GM06990 (cell line): Measurements from ENCODE around the gene PPFIA1.

Experiments
- DNase-seq: peaks from one replicate; pipeline ENCODE4 v3.0.0-alpha.2; 2011; ENCODE audit not compliant: insufficient read length; ENCODE audit errors: extremely low read depth
- H3K27me3 ChIP-seq: replicated peaks from 2 replicates; pipeline ENCODE4 v1.6.0; 2011; ENCODE audit warnings: low read length; ENCODE audit not compliant: control insufficient read depth, insufficient read depth
- H3K36me3 ChIP-seq: 2 replicates; pipeline ENCODE4 v1.5.1; 2011; ENCODE audit warnings: low read length; ENCODE audit not compliant: control insufficient read depth, insufficient read depth
- H3K4me3 ChIP-seq: replicated peaks from 2 replicates; pipeline ENCODE4 v1.5.1; 2011; ENCODE audit warnings: low read depth, mild to moderate bottlenecking, control low read depth, low read length
- TF ChIP-seq, protein P1 (sequence below): IDR thresholded peaks from 2 replicates; pipeline ENCODE4 v1.5.1; 2011; ENCODE audit warnings: low read length, control low read depth, mild to moderate bottlenecking, inconsistent platforms; ENCODE audit not compliant: insufficient read depth, poor library complexity, severe bottlenecking

Gene PPFIA1

DNA sequence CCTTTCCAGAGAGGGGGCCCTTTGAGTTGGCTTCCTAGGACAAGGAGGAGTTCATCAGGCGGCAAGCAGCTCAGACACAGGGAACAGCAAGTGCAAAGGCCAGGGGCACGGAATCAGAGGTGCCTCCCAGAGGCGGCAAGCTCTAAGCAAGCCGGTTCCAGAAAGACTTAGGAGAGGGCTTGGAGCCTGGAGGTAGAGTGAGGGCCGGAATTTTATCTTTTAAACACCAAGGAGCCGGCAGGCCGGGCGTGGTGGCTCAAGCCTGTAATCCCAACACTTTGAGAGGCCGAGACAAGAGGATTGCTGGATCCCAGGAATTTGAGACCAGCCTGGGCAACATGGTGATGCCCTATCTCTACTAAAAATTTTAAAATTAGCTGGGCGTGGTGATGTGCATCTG, 40.8 kb upstream of the PPFIA1 start:
- DNase-seq: no peak
- Histone ChIP-seq H3K27me3 (no peaks in the 10 kb centered on the region; the same call in 1 of the 2 replicates), H3K4me3 (no peak overlapping the region), H3K36me3 (no peaks in the 10 kb centered on the region)
- TF ChIP-seq, protein P1, sequence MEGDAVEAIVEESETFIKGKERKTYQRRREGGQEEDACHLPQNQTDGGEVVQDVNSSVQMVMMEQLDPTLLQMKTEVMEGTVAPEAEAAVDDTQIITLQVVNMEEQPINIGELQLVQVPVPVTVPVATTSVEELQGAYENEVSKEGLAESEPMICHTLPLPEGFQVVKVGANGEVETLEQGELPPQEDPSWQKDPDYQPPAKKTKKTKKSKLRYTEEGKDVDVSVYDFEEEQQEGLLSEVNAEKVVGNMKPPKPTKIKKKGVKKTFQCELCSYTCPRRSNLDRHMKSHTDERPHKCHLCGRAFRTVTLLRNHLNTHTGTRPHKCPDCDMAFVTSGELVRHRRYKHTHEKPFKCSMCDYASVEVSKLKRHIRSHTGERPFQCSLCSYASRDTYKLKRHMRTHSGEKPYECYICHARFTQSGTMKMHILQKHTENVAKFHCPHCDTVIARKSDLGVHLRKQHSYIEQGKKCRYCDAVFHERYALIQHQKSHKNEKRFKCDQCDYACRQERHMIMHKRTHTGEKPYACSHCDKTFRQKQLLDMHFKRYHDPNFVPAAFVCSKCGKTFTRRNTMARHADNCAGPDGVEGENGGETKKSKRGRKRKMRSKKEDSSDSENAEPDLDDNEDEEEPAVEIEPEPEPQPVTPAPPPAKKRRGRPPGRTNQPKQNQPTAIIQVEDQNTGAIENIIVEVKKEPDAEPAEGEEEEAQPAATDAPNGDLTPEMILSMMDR: no peak

DNA sequence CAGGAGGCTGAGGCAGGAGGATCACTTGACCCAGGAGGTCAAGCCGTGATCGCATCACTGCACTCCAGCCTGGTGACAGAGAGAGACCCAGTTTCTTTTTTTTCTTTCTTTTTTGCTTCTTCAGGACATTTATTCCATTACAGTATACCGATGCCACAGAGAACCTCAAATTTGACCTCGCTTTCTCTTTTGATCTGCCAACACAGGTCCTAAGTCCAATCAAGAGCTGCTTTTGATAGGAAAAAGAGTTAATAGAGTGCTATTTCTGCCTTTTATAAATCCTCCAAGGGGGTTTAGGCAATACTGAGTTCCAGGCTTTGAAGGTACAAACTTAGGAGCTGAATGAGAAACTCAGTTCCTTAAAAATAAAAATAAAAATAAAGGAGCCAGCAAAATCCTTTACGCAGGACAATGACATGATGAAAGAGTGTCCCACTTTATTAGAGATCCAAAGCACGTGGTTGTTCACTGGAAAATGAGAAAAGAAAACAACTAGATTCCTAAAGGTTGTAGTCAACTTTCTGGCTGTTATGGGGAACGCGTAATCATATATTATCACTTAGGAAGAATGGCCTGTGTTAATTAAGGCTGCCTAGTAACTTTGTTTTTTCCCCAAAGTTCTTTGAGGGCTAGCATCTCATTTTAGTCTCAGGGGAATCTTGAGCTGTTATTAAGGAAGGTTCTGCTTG, 40.2 kb upstream of the PPFIA1 start:
- no peaks in the 10 kb centered on the region; the same call in 1 of the 2 replicates for H3K27me3 ChIP-seq
- DNase-seq: no peak
- H3K36me3 ChIP-seq: no peaks in the 10 kb centered on the region
- TF ChIP-seq, protein P1: no peak
- H3K4me3 ChIP-seq: no peak overlapping the region

DNA sequence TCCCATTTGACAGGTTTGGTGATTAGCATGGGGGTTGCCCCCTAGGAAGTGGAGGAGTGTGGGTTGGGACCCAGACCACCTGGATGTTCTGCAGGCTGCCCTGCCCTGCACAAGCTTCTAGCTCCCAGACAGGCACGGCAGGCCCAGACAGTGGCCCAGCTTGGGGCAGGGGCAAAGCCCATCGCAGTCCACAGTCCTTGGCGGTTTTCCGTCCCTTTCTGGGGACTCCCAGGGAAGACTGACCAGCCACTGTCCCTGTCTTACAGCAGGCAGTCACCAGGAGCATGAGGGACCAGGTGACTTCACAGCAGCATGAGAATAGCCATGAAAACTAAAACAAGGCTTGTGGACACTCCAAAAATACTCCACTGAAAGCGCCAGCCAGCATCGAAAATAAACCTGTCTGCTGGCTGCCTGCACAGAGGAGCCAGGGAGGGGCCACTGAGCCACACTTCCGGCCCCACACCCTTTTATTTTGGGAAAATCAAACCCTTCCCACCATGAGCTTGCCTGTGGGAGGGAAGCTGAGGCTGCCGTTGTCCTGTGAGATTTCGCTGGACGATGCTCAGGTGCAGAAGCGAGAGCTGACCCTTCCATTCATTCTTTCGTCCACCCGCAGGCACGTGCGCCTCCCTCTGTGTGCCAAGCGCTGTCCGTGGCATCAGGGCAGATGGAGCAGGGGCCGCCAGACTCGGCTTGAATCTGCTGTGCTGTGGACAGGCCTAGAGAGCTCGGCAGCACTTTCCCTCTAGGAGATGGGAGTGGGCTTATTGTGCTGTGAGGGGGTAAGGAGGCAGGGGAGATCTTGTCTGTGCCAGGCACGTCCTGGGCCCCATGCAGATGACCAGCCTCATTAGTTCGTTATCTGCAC, 39.4 kb upstream of the PPFIA1 start:
- H3K4me3 ChIP-seq: no peak overlapping the region
- no peak for DNase-seq
- TF ChIP-seq, protein P1: no peak
- H3K27me3 ChIP-seq: no peaks in the 10 kb centered on the region; the same call in 1 of the 2 replicates
- H3K36me3 ChIP-seq: no peaks in the 10 kb centered on the region

DNA sequence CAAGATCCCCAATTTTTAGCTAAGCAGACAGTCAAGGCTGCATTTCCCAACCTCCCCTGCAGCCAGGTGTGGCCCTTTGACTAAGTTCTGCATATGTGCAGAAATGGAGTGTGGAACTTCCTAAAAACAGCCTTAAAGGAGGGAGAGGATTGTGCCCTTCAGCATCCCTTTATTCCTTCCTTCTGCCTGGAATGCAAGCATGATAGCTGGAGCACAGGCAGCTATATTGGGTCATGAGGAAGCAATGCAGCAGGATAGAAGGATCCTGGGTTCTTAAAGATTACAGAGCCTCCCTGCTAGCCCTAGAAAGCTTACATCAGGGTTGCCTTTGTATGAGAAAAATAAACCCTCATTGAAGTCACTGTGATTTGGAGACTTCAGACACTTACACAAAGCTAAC, 37.5 kb upstream of the PPFIA1 start:
- Histone ChIP-seq H3K4me3 (no peak overlapping the region), H3K36me3 (no peaks in the 10 kb centered on the region), H3K27me3 (no peaks in the 10 kb centered on the region; the same call in none of the 2 replicates)
- TF ChIP-seq, protein P1: no peak
- no peak for DNase-seq

DNA sequence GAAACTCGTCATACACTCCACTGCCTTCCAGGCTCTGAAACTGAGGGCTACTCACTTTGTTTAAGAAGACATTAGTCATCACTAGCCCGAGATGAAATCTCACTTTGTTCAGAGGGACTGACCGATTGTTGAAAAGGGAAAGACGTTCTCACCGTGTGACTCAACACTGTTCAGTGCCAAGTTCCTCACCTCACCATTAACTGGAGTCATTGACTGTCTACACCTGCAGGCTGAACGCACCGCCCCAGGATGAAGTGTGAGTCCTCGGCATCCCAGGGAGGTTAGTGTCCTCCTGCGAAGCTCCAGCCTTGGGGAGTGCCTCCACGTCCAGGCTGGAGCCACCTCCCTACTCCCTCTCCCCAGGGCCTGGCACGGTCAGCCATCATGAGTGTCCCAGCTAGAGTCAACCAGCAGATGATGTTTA, 37.0 kb upstream of the PPFIA1 start:
- TF ChIP-seq, protein P1: no peak
- Histone ChIP-seq H3K36me3 (no peaks in the 10 kb centered on the region), H3K4me3 (no peak overlapping the region), H3K27me3 (no peaks in the 10 kb centered on the region; the same call in none of the 2 replicates)
- no peak for DNase-seq
